ENCODE data around the gene SLC35F1. TPM values are rescaled to one million over a fixed set of nuclear protein-coding genes. Genes with fewer than 3 reads are reported as not detected.
"Not testable (repeated sequence)": the region's sequence is repeated elsewhere in the genome, so short reads cannot be mapped to it uniquely, and the experiment has no call there.

Gene SLC35F1
- total and polyA plus RNA-seq, 5 donors from 2014 or later, result not detected

GRCh38 chr6:118016532-118016931, 109.5 kb downstream of the SLC35F1 start:
- peaks cover 4% of the 10 kb centered on the region for H3K27me3 Mint-ChIP-seq
- Histone ChIP-seq H3K4me3 (ENCODE audit: low read depth, low read length) (no peak overlapping the region), H3K9me3 (ENCODE audit: control insufficient read depth in 2 of 2, low read length in 2 of 2) (no peaks in the 10 kb centered on the region), H3K27me3 (ENCODE audit: control insufficient read depth, insufficient read depth, low read length) (peaks cover 4% of the 10 kb centered on the region), H3K4me1 (ENCODE audit: control insufficient read depth, insufficient read depth, low read length, poor library complexity, severe bottlenecking) (no peaks in the 10 kb centered on the region), H3K36me3 (ENCODE audit: control insufficient read depth, insufficient read depth, low read length) (no peaks in the 10 kb centered on the region), H3K27ac (ENCODE audit: insufficient read depth, low read length, poor library complexity, severe bottlenecking) (no peak overlapping the region)
- H3K27ac Mint-ChIP-seq, result no peak overlapping the region
- H3K36me3 Mint-ChIP-seq, result no peaks in the 10 kb centered on the region
- H3K4me1 Mint-ChIP-seq, result no peaks in the 10 kb centered on the region
- ATAC-seq (ENCODE audit: low read depth in 2 of 2), result no peak
- H3K4me3 Mint-ChIP-seq, result no peak overlapping the region
- DNase-seq, result no peak
- H3K9me3 Mint-ChIP-seq, result peaks cover 0 to 6% (median 0%) of the 10 kb centered on the region in 7 donors

DNA sequence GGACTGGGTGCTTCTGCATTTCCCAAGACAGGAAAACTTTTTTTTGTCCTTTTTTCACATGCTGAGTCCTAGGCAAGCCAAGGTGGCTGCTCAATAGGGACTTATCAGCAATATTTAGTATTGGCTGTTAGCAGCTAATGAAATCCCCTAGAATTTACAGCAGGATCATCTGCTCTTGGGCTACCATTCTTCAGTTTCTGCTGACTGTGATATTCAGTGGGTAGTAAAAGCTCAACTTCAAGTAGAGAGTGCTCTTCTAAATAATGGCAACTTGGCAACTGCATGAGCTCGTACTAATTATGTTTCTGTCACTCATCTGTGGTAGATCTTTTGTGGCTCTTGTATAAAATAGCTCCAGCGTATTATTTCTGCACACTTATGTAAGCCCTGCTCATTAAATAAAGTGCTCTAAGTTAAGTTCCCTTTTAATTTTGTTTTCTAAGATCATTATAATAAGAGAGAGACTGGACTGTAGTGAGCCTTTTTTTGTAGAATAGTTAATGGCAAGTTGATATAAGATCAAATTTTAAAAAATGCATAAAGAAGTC, 110.3 kb downstream of the SLC35F1 start:
- Histone ChIP-seq H3K36me3 (ENCODE audit: control insufficient read depth, insufficient read depth, low read length) (no peaks in the 10 kb centered on the region), H3K4me1 (ENCODE audit: control insufficient read depth, insufficient read depth, low read length, poor library complexity, severe bottlenecking) (no peaks in the 10 kb centered on the region), H3K9me3 (ENCODE audit: control insufficient read depth in 2 of 2, low read length in 2 of 2) (no peaks in the 10 kb centered on the region), H3K27ac (ENCODE audit: insufficient read depth, low read length, poor library complexity, severe bottlenecking) (no peak overlapping the region), H3K4me3 (ENCODE audit: low read depth, low read length) (no peak overlapping the region), H3K27me3 (ENCODE audit: control insufficient read depth, insufficient read depth, low read length) (peaks cover 4% of the 10 kb centered on the region)
- Mint-ChIP-seq H3K27me3 (peaks cover 4% of the 10 kb centered on the region), H3K36me3 (no peaks in the 10 kb centered on the region), H3K9me3 (peaks cover 0 to 6% (median 0%) of the 10 kb centered on the region in 7 donors), H3K4me3 (no peak overlapping the region), H3K4me1 (no peaks in the 10 kb centered on the region), H3K27ac (no peak overlapping the region)
- ATAC-seq (ENCODE audit: low read depth in 2 of 2) (no peak), DNase-seq (no peak)

DNA sequence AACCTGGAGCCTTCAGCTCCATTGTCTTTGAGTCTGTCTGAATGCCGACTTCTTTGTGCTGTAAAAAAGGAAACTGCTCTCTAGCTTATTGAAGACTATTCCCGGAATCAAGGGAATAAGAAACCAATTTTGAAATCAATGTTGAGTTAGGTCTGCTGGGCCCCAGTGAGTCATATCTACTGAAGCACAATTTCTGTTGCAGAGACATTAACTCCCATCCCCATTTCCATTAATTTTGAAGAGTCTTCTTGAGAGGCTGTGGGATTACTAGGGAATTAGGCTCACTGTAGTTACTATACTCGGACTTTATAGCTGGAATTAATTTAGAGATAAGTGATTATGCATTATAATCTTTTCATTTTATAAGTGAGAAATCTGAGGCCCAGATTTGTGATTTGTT, 116.7 kb downstream of the SLC35F1 start:
- H3K27ac ChIP-seq (ENCODE audit: insufficient read depth, low read length, poor library complexity, severe bottlenecking), result no peak overlapping the region
- H3K4me1 ChIP-seq (ENCODE audit: control insufficient read depth, insufficient read depth, low read length, poor library complexity, severe bottlenecking), result no peaks in the 10 kb centered on the region
- H3K4me1 Mint-ChIP-seq, result no peaks in the 10 kb centered on the region
- no peak overlapping the region for H3K4me3 ChIP-seq (ENCODE audit: low read depth, low read length)
- no peaks in the 10 kb centered on the region for H3K9me3 ChIP-seq (ENCODE audit: control insufficient read depth in 2 of 2, low read length in 2 of 2)
- H3K9me3 Mint-ChIP-seq, result peaks cover 0 to 4% (median 0%) of the 10 kb centered on the region in 7 donors
- no peak overlapping the region for H3K4me3 Mint-ChIP-seq
- no peaks in the 10 kb centered on the region for H3K27me3 Mint-ChIP-seq
- no peaks in the 10 kb centered on the region for H3K36me3 ChIP-seq (ENCODE audit: control insufficient read depth, insufficient read depth, low read length)
- no peak for ATAC-seq (ENCODE audit: low read depth in 2 of 2)
- no peak for DNase-seq
- peaks cover 4% of the 10 kb centered on the region for H3K27me3 ChIP-seq (ENCODE audit: control insufficient read depth, insufficient read depth, low read length)
- H3K36me3 Mint-ChIP-seq, result no peaks in the 10 kb centered on the region
- H3K27ac Mint-ChIP-seq, result no peak overlapping the region

GRCh38 chr6:118029967-118030366, 122.9 kb downstream of the SLC35F1 start:
- Mint-ChIP-seq H3K9me3 (peaks cover 0 to 4% (median 2%) of the 10 kb centered on the region in 7 donors), H3K36me3 (no peaks in the 10 kb centered on the region), H3K4me3 (no peak overlapping the region), H3K27ac (no peak overlapping the region), H3K27me3 (no peaks in the 10 kb centered on the region), H3K4me1 (no peaks in the 10 kb centered on the region)
- no peak for ATAC-seq (ENCODE audit: low read depth in 2 of 2)
- Histone ChIP-seq H3K36me3 (ENCODE audit: control insufficient read depth, insufficient read depth, low read length) (no peaks in the 10 kb centered on the region), H3K4me3 (ENCODE audit: low read depth, low read length) (no peak overlapping the region), H3K27ac (ENCODE audit: insufficient read depth, low read length, poor library complexity, severe bottlenecking) (no peak overlapping the region), H3K4me1 (ENCODE audit: control insufficient read depth, insufficient read depth, low read length, poor library complexity, severe bottlenecking) (no peaks in the 10 kb centered on the region), H3K27me3 (ENCODE audit: control insufficient read depth, insufficient read depth, low read length) (no peaks in the 10 kb centered on the region), H3K9me3 (ENCODE audit: control insufficient read depth in 2 of 2, low read length in 2 of 2) (no peaks in the 10 kb centered on the region)
- no peak for DNase-seq

DNA sequence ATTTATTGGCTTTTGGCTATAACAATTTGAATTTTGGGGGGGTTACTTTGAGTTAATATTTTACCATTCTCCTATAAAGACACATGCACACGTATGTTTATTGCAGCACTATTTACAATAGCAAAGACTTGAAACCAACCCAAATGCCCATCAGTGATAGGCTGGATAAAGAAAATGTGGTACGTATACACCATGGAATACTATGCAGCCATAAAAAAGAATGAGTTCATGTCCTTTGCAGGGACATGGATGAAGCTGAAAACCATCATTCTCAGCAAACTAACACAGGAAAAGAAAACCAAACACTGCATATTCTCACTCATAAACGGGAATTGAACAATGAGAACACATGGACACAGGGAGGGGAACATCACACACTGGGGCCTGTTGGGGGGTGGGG, 130.4 kb downstream of the SLC35F1 start:
- ATAC-seq (ENCODE audit: low read depth in 2 of 2); H3K27ac Mint-ChIP-seq; H3K4me1 ChIP-seq (ENCODE audit: control insufficient read depth, insufficient read depth, low read length, poor library complexity, severe bottlenecking); H3K9me3 ChIP-seq (ENCODE audit: control insufficient read depth in 2 of 2, low read length in 2 of 2); H3K36me3 ChIP-seq (ENCODE audit: control insufficient read depth, insufficient read depth, low read length); H3K9me3 Mint-ChIP-seq; H3K27ac ChIP-seq (ENCODE audit: insufficient read depth, low read length, poor library complexity, severe bottlenecking); H3K4me3 ChIP-seq (ENCODE audit: low read depth, low read length); H3K27me3 ChIP-seq (ENCODE audit: control insufficient read depth, insufficient read depth, low read length); H3K4me3 Mint-ChIP-seq; H3K36me3 Mint-ChIP-seq; H3K27me3 Mint-ChIP-seq; DNase-seq; H3K4me1 Mint-ChIP-seq: not testable (repeated sequence)

- H3K4me1 Mint-ChIP-seq, result no peaks in the 10 kb centered on the region
- H3K27ac ChIP-seq (ENCODE audit: insufficient read depth, low read length, poor library complexity, severe bottlenecking), result no peak overlapping the region
Measured at GRCh38 chr6:118042855-118043254, 135.8 kb downstream of the SLC35F1 start.

DNA sequence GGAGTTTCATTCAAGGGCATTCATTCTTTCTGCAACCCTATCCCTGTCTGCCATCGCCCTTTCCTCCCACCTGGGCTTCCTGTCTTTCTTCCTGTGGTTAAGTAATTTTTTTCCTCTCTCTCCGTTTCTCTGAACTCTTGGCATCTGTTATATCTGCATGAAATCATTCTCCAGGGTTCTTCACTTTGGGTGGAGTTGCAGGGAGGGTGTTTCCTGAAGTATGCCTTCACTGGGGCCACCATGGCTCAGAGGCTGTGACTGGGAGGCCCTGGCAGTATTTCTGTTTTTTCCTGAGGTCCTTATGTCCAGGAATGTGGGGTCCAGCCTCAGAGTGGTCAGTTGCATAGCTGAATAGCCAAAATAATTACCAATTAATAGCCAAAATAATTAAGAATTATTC, 137.2 kb downstream of the SLC35F1 start:
- no peaks in the 10 kb centered on the region for H3K27me3 ChIP-seq (ENCODE audit: control insufficient read depth, insufficient read depth, low read length)
- DNase-seq (no peak), ATAC-seq (ENCODE audit: low read depth in 2 of 2) (no peak)
- H3K9me3 ChIP-seq (ENCODE audit: control insufficient read depth in 2 of 2, low read length in 2 of 2), result no peaks in the 10 kb centered on the region
- no peaks in the 10 kb centered on the region for H3K4me1 Mint-ChIP-seq
- no peaks in the 10 kb centered on the region for H3K9me3 Mint-ChIP-seq
- no peak overlapping the region for H3K27ac ChIP-seq (ENCODE audit: insufficient read depth, low read length, poor library complexity, severe bottlenecking)
- H3K27ac Mint-ChIP-seq, result no peak overlapping the region
- no peaks in the 10 kb centered on the region for H3K36me3 ChIP-seq (ENCODE audit: control insufficient read depth, insufficient read depth, low read length)
- H3K36me3 Mint-ChIP-seq, result no peaks in the 10 kb centered on the region
- no peaks in the 10 kb centered on the region for H3K4me1 ChIP-seq (ENCODE audit: control insufficient read depth, insufficient read depth, low read length, poor library complexity, severe bottlenecking)
- H3K27me3 Mint-ChIP-seq, result peaks cover 4% of the 10 kb centered on the region
- no peak overlapping the region for H3K4me3 Mint-ChIP-seq
- H3K4me3 ChIP-seq (ENCODE audit: low read depth, low read length), result no peak overlapping the region

More at GRCh38 chr6:118042855-118043254, 135.8 kb downstream of the SLC35F1 start:
- Mint-ChIP-seq H3K27ac (no peak overlapping the region), H3K36me3 (no peaks in the 10 kb centered on the region), H3K27me3 (peaks cover 4% of the 10 kb centered on the region), H3K9me3 (no peaks in the 10 kb centered on the region), H3K4me3 (no peak overlapping the region)
- DNase-seq, result no peak
- H3K27me3 ChIP-seq (ENCODE audit: control insufficient read depth, insufficient read depth, low read length), result no peaks in the 10 kb centered on the region
- no peaks in the 10 kb centered on the region for H3K36me3 ChIP-seq (ENCODE audit: control insufficient read depth, insufficient read depth, low read length)
- no peak overlapping the region for H3K4me3 ChIP-seq (ENCODE audit: low read depth, low read length)
- ATAC-seq (ENCODE audit: low read depth in 2 of 2), result no peak
- H3K9me3 ChIP-seq (ENCODE audit: control insufficient read depth in 2 of 2, low read length in 2 of 2), result no peaks in the 10 kb centered on the region
- H3K4me1 ChIP-seq (ENCODE audit: control insufficient read depth, insufficient read depth, low read length, poor library complexity, severe bottlenecking), result no peaks in the 10 kb centered on the region

- no peaks in the 10 kb centered on the region for H3K4me1 ChIP-seq (ENCODE audit: control insufficient read depth, insufficient read depth, low read length, poor library complexity, severe bottlenecking)
- no peaks in the 10 kb centered on the region for H3K36me3 ChIP-seq (ENCODE audit: control insufficient read depth, insufficient read depth, low read length)
- H3K4me3 Mint-ChIP-seq, result no peak overlapping the region
- H3K27me3 Mint-ChIP-seq, result no peaks in the 10 kb centered on the region
- ATAC-seq (ENCODE audit: low read depth in 2 of 2) (no peak), DNase-seq (no peak)
- no peak overlapping the region for H3K27ac ChIP-seq (ENCODE audit: insufficient read depth, low read length, poor library complexity, severe bottlenecking)
- H3K9me3 Mint-ChIP-seq, result peaks cover 0 to 1% (median 0%) of the 10 kb centered on the region in 7 donors
- no peak overlapping the region for H3K27ac Mint-ChIP-seq
- no peaks in the 10 kb centered on the region for H3K9me3 ChIP-seq (ENCODE audit: control insufficient read depth in 2 of 2, low read length in 2 of 2)
- H3K27me3 ChIP-seq (ENCODE audit: control insufficient read depth, insufficient read depth, low read length), result no peaks in the 10 kb centered on the region
- no peak overlapping the region for H3K4me3 ChIP-seq (ENCODE audit: low read depth, low read length)
- H3K36me3 Mint-ChIP-seq, result no peaks in the 10 kb centered on the region
- H3K4me1 Mint-ChIP-seq, result no peaks in the 10 kb centered on the region
Measured at GRCh38 chr6:118054082-118054481, 147.0 kb downstream of the SLC35F1 start.

Data from CD4-positive, CD25-positive, alpha-beta regulatory T cell (primary cell).